ENCODE results near the gene ALAS2. TPM values are rescaled to one million over a fixed set of nuclear protein-coding genes. Genes with fewer than 3 reads are reported as not detected.

Gene ALAS2
- total RNA-seq, 1 donor from 2014 or later, result not detected

GRCh38 chrX:54978448-54978847 is 52.3 kb downstream of the ALAS2 start:
- peaks cover 1% of the 10 kb centered on the region for H3K27me3 Mint-ChIP-seq (ENCODE audit: low read depth)
- H3K4me3 Mint-ChIP-seq (ENCODE audit: unreplicated experiment), result no peak overlapping the region
- no peak overlapping the region for H3K27ac Mint-ChIP-seq (ENCODE audit: unreplicated experiment)
- peaks cover 36% of the 10 kb centered on the region for H3K9me3 Mint-ChIP-seq (ENCODE audit: low read depth)
- H3K4me1 Mint-ChIP-seq (ENCODE audit: low read depth), result no peaks in the 10 kb centered on the region
- no peak for DNase-seq (ENCODE audit: low spot score)
- H3K36me3 Mint-ChIP-seq (ENCODE audit: low read depth), result no peaks in the 10 kb centered on the region
- TF ChIP-seq CTCF (IDR thresholded peaks at IDR 0.05), result no peak

- Mint-ChIP-seq H3K27me3 (ENCODE audit: low read depth) (peaks cover 1% of the 10 kb centered on the region), H3K36me3 (ENCODE audit: low read depth) (no peaks in the 10 kb centered on the region), H3K27ac (ENCODE audit: unreplicated experiment) (no peak overlapping the region), H3K9me3 (ENCODE audit: low read depth) (peaks cover 38% of the 10 kb centered on the region), H3K4me3 (ENCODE audit: unreplicated experiment) (no peak overlapping the region), H3K4me1 (ENCODE audit: low read depth) (no peaks in the 10 kb centered on the region)
- no peak for DNase-seq (ENCODE audit: low spot score)
- no peak for TF ChIP-seq CTCF (IDR thresholded peaks at IDR 0.05)
Measured at GRCh38 chrX:54977387-54977786, 53.4 kb downstream of the ALAS2 start.

- TF ChIP-seq CTCF (IDR thresholded peaks at IDR 0.05), result no peak
- DNase-seq (ENCODE audit: low spot score), result no peak
- H3K4me3 Mint-ChIP-seq (ENCODE audit: unreplicated experiment), result no peak overlapping the region
- H3K4me1 Mint-ChIP-seq (ENCODE audit: low read depth), result no peaks in the 10 kb centered on the region
- peaks cover 26% of the 10 kb centered on the region for H3K9me3 Mint-ChIP-seq (ENCODE audit: low read depth)
- no peak overlapping the region for H3K27ac Mint-ChIP-seq (ENCODE audit: unreplicated experiment)
- peaks cover 4% of the 10 kb centered on the region for H3K27me3 Mint-ChIP-seq (ENCODE audit: low read depth)
- no peaks in the 10 kb centered on the region for H3K36me3 Mint-ChIP-seq (ENCODE audit: low read depth)
Measured at GRCh38 chrX:54964766-54965497, 65.8 kb downstream of the ALAS2 start.

- H3K27me3 Mint-ChIP-seq (ENCODE audit: low read depth), result peaks cover 4% of the 10 kb centered on the region
- H3K9me3 Mint-ChIP-seq (ENCODE audit: low read depth), result peaks cover 20% of the 10 kb centered on the region
Measured at GRCh38 chrX:54961750-54962149, 69.0 kb downstream of the ALAS2 start.

More at GRCh38 chrX:54961750-54962149, 69.0 kb downstream of the ALAS2 start:
- H3K36me3 Mint-ChIP-seq (ENCODE audit: low read depth), result no peaks in the 10 kb centered on the region
- H3K27ac Mint-ChIP-seq (ENCODE audit: unreplicated experiment), result no peak overlapping the region
- H3K4me1 Mint-ChIP-seq (ENCODE audit: low read depth), result no peaks in the 10 kb centered on the region
- H3K4me3 Mint-ChIP-seq (ENCODE audit: unreplicated experiment), result no peak overlapping the region
- no peak for DNase-seq (ENCODE audit: low spot score)
- TF ChIP-seq CTCF (IDR thresholded peaks at IDR 0.05), result no peak

Other genes starting within 250 kb of the ALAS2 start
- 0.08 to 0.15 TPM in 2 of 3 replicates, not detected in the other for gene ITIH6, start 232.7 kb downstream of the ALAS2 start, total RNA-seq
- 467 to 469 TPM (median 467 TPM) in 3 replicates for gene MAGED2, start 223.2 kb downstream of the ALAS2 start, total RNA-seq
- gene TRO, start 110.2 kb downstream of the ALAS2 start, total RNA-seq, result 60.4 to 105 TPM (median 66.1 TPM) in 3 replicates
- gene PFKFB1, start 36.8 kb downstream of the ALAS2 start, total RNA-seq, result 0.25 to 0.31 TPM in 2 of 3 replicates, not detected in the other
- gene APEX2, start 30.6 kb downstream of the ALAS2 start, total RNA-seq, result 10.9 to 17.9 TPM (median 12.7 TPM) in 3 replicates
- not detected in 3 replicates for gene PAGE2B, start 44.1 kb upstream of the ALAS2 start, total RNA-seq
- not detected in 3 replicates for gene PAGE2, start 58.0 kb upstream of the ALAS2 start, total RNA-seq
- gene PAGE5, start 189.4 kb upstream of the ALAS2 start, total RNA-seq, result not detected in 3 replicates
- gene PAGE3, start 233.9 kb upstream of the ALAS2 start, total RNA-seq, result not detected in 3 replicates